Bronchial epithelial cell (primary cell): ENCODE data around the gene HJV. TPM values are rescaled to one million over a fixed set of nuclear protein-coding genes. Genes with fewer than 3 reads are reported as not detected.

Experiments used
- DNase-seq: peaks from one replicate; pipeline ENCODE4 v3.0.0-alpha.2; 2010; ENCODE audit warnings: low read depth
- FAIRE-seq: peaks from 2 replicates; lab custom pipeline; 2011; peaks lifted over from hg19 to GRCh38; lab: Jason Lieb, UNC
- H3K27me3 ChIP-seq: 2 replicates; pipeline ENCODE4 v1.5.1; 2011; ENCODE audit warnings: low read length; ENCODE audit not compliant: control insufficient read depth, insufficient read depth
- H3K36me3 ChIP-seq: 2 replicates; pipeline ENCODE4 v1.5.1; 2011; ENCODE audit warnings: low read length; ENCODE audit not compliant: control insufficient read depth, insufficient read depth
- H3K4me3 ChIP-seq: 2 replicates; pipeline ENCODE4 v1.5.1; 2011; ENCODE audit warnings: mild to moderate bottlenecking, low read depth, low read length, control low read depth
- CTCF ChIP-seq: IDR thresholded peaks from 2 replicates; pipeline ENCODE4 v1.5.1; 2011; ENCODE audit warnings: mild to moderate bottlenecking, moderate library complexity, low read length, control low read depth, inconsistent platforms; ENCODE audit not compliant: insufficient read depth, severe bottlenecking
- total RNA-seq: library from RNA; depleted of rRNA; stranded (reverse); fragments of >200 nt; gene quantifications from 2 replicates; pipeline ENCODE4 v1.2.1, GENCODE V29; 2014

HJV gene
- total RNA-seq, 1 donor from 2014 or later = not detected

- TF ChIP-seq CTCF = no peak
- H3K4me3 ChIP-seq = no peak overlapping the region
- H3K27me3 ChIP-seq = no peaks in the 10 kb centered on the region
- FAIRE-seq (no peak), DNase-seq (no peak)
- H3K36me3 ChIP-seq = peaks cover 20% of the 10 kb centered on the region
These were observed 23.9 kb downstream of the HJV start for GRCh38 chr1:145997718-145998023.

- peak overlapping the region; percentile 81 for H3K4me3 ChIP-seq
- no peak for DNase-seq
- FAIRE-seq = no peak
- H3K27me3 ChIP-seq = no peaks in the 10 kb centered on the region
- peaks cover 20% of the 10 kb centered on the region for H3K36me3 ChIP-seq
- no peak for TF ChIP-seq CTCF
These were observed 24.4 kb downstream of the HJV start for GRCh38 chr1:145997016-145997717.

- H3K4me3 ChIP-seq = peak within 1 kb of the TSS; percentile 81
- no peaks in the 10 kb centered on the region for H3K27me3 ChIP-seq
- TF ChIP-seq CTCF = no peak
- FAIRE-seq (no peak), DNase-seq (peak; percentile 91)
- peaks cover 20% of the 10 kb centered on the region for H3K36me3 ChIP-seq
These were observed 25.0 kb downstream of the HJV start, which contains the start of gene TXNIP for GRCh38 chr1:145996433-145997015. Gene TXNIP (minus strand): TSS chr1:145996579. CDS start chr1:145996266, 313 bp downstream.

GRCh38 chr1:145995964-145996432 lies 25.5 kb downstream of the HJV start:
- no peaks in the 10 kb centered on the region for H3K27me3 ChIP-seq
- H3K4me3 ChIP-seq = peak overlapping the region; percentile 81
- FAIRE-seq = no peak
- TF ChIP-seq CTCF = no peak
- peaks cover 20% of the 10 kb centered on the region for H3K36me3 ChIP-seq
- no peak for DNase-seq

GRCh38 chr1:145995148-145995881 lies 26.2 kb downstream of the HJV start:
- Histone ChIP-seq H3K4me3 (peak overlapping the region; percentile 81), H3K27me3 (no peaks in the 10 kb centered on the region), H3K36me3 (peaks cover 20% of the 10 kb centered on the region)
- FAIRE-seq (no peak), DNase-seq (no peak)
- no peak for TF ChIP-seq CTCF
